Skeletal muscle satellite cell (primary cell): Measurements from ENCODE around the gene OR11G2.
"Not testable (repeated sequence)": the region's sequence is repeated elsewhere in the genome, so short reads cannot be mapped to it uniquely, and the experiment has no call there.

ENCODE experiments used
- H3K27me3 ChIP-seq: 2 replicates; pipeline ENCODE4 v1.7.0; 2013; ENCODE audit warnings: low read length; ENCODE audit not compliant: control insufficient read depth, insufficient read depth
- H3K36me3 ChIP-seq: 2 replicates; pipeline ENCODE4 v1.7.0; 2013; ENCODE audit warnings: mild to moderate bottlenecking, control low read depth, low read length; ENCODE audit not compliant: insufficient read depth
- H3K4me1 ChIP-seq: 2 replicates; pipeline ENCODE4 v1.7.0; 2013; ENCODE audit warnings: low read length; ENCODE audit not compliant: control insufficient read depth, insufficient read depth
- H3K4me2 ChIP-seq: 2 replicates; pipeline ENCODE4 v1.7.0; 2013; ENCODE audit warnings: mild to moderate bottlenecking, low read length
- H3K4me3 ChIP-seq: 2 replicates; pipeline ENCODE4 v1.7.0; 2013; ENCODE audit warnings: low read length
- H3K9ac ChIP-seq: 2 replicates; pipeline ENCODE4 v1.7.0; 2013; ENCODE audit warnings: mild to moderate bottlenecking, low read depth, low read length, moderate library complexity
- H3K9me3 ChIP-seq: replicated peaks from 2 replicates; pipeline ENCODE4 v1.7.0; 2013; ENCODE audit warnings: mild to moderate bottlenecking, control low read depth, low read length

The OR11G2 gene

DNA sequence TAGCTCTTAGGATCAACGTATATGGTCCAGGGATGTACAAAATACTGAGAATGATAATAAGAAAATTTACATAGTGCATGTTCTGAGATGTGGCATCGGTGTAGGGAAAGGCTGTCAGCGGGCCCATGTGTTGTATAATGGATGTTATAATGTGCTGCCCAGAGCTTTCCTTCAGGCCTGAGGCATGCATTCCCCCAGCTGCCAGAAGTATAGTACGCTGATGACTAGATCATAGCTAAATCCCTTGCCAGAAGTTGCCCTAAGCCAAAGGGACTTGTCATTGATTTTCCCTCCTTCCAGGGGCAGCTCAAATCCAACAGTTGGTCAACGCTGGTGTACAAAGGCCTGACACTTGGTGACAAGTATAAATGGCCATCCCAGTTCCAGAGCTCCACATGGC is 6.5 kb upstream of the OR11G2 start:
- peaks cover 2% of the 10 kb centered on the region for H3K9me3 ChIP-seq
- H3K36me3 ChIP-seq: no peaks in the 10 kb centered on the region
- no peaks in the 10 kb centered on the region for H3K4me1 ChIP-seq
- H3K4me3 ChIP-seq: no peak overlapping the region
- H3K4me2 ChIP-seq: no peak overlapping the region
- H3K9ac ChIP-seq: no peak overlapping the region
- no peaks in the 10 kb centered on the region for H3K27me3 ChIP-seq

DNA sequence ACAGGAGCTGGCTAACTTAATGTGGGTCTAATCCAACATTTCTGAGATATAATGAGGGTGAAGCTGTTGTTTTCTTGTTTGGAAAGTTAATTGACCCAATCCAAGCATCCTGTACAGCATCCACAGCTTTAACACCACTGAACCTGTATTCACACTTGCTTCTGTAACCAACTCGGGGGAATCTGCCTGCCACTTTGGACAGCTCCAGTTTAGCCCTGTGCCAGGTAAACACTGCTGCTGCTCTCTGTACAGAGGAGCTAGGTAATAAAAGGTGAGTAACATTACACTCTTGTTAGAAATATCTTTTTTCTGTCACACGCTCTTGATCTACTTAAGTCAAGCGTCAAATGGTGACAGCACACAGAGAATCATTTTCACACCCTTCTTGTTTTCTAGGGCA is 700 bp downstream of the OR11G2 start:
- Histone ChIP-seq H3K36me3 (no peaks in the 10 kb centered on the region), H3K4me1 (no peaks in the 10 kb centered on the region), H3K4me3 (no peak overlapping the region), H3K9me3 (no peaks in the 10 kb centered on the region), H3K9ac (no peak overlapping the region), H3K27me3 (no peaks in the 10 kb centered on the region), H3K4me2 (no peak overlapping the region)

DNA sequence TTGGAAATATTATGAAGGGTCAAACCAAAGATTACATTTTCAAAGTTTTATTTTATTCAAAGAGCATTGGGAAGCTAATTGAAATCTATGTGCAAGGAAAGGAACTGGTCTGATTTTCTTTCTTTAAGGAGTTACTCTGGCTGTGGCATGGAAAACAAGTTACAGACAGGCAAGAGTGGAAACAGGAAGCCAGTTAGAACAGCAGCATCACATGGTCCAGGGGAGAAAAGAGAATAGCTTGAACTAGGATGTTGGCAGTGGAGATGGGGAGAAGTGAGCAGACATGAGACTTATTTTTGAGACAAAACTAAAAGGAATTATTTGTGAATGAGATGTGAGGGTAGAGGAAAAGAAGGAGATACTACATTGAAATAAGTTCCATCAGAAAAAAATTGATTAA is 3.4 kb downstream of the OR11G2 start:
- no peak overlapping the region for H3K4me3 ChIP-seq
- no peaks in the 10 kb centered on the region for H3K9me3 ChIP-seq
- H3K4me2 ChIP-seq: no peak overlapping the region
- no peak overlapping the region for H3K9ac ChIP-seq
- H3K27me3 ChIP-seq: no peaks in the 10 kb centered on the region
- no peaks in the 10 kb centered on the region for H3K36me3 ChIP-seq
- H3K4me1 ChIP-seq: no peaks in the 10 kb centered on the region

- not testable (repeated sequence) for H3K4me3 ChIP-seq
Observed at GRCh38 chr14:20195170-20195569, 4.5 kb downstream of the OR11G2 start.

DNA sequence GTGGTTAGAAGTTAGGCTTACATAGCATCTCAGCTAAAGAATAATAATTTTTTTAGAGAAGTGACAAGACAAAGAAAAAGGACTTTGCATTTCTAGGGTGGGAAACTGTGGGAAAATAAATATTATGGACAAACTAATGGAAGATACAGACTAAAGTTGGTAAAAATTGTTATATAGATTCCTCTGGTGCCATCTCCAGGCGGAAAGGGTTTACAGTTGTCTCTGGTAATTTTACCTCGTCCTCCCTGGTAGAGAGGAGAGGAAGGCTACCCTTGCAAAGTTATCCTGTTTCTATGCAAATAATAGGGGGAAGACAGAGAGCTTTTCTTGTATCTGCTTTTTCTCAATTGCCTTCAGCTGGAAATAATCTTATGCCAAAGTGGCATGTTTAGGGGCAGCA is 5.2 kb downstream of the OR11G2 start:
- no peaks in the 10 kb centered on the region for H3K36me3 ChIP-seq
- no peaks in the 10 kb centered on the region for H3K27me3 ChIP-seq
- H3K4me3 ChIP-seq: no peak overlapping the region
- no peak overlapping the region for H3K9ac ChIP-seq
- no peaks in the 10 kb centered on the region for H3K9me3 ChIP-seq
- H3K4me1 ChIP-seq: no peaks in the 10 kb centered on the region
- no peak overlapping the region for H3K4me2 ChIP-seq

More at GRCh38 chr14:20195170-20195569, 4.5 kb downstream of the OR11G2 start:
- H3K36me3 ChIP-seq, H3K4me1 ChIP-seq, H3K9ac ChIP-seq, H3K27me3 ChIP-seq, H3K4me2 ChIP-seq, H3K9me3 ChIP-seq: not testable (repeated sequence)

GRCh38 chr14:20197459-20197858 is 6.8 kb downstream of the OR11G2 start:
- H3K9ac ChIP-seq: no peak overlapping the region
- H3K36me3 ChIP-seq: no peaks in the 10 kb centered on the region
- H3K9me3 ChIP-seq: no peaks in the 10 kb centered on the region
- no peaks in the 10 kb centered on the region for H3K4me1 ChIP-seq
- no peaks in the 10 kb centered on the region for H3K27me3 ChIP-seq
- no peak overlapping the region for H3K4me3 ChIP-seq
- no peak overlapping the region for H3K4me2 ChIP-seq

DNA sequence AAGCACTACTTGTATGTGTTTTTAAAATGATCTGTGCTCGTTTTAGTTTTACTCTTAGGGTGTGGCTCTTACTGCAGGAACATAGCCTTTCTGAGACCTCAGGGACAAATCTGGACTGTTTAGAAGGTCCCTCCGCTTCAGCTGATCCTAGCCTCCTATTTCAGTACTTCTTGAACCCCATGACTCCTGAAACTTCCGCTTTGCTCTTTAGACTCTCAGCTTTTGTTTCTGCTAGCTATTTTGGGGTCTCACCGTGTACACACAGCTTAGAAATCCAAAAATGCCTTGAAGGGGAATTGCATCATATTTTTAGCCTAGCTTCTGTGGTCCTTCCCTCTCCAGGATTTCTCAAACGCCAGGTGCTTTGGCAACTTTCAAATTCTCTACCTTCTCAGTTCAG is 8.3 kb downstream of the OR11G2 start:
- Histone ChIP-seq H3K9me3 (no peaks in the 10 kb centered on the region), H3K4me1 (no peaks in the 10 kb centered on the region), H3K27me3 (no peaks in the 10 kb centered on the region), H3K36me3 (no peaks in the 10 kb centered on the region), H3K4me3 (no peak overlapping the region), H3K4me2 (no peak overlapping the region), H3K9ac (no peak overlapping the region)

DNA sequence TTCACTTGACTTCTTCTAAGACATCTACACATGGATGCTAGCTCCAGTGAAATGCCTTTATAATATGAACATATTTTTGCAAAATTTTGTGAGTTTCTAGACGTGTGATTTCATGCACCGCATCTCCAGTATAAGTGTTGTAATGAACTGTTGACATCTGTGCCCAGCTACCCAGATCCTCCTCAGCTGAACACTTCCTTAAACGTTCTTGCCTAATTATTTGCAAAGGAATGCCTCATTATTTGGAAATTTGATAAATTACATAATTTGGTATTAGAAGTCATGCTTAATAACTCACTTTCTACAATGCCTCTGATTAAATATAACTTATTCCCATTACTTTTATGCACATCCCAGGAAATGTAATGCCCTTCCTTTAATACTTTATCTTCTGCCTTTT is 14.0 kb downstream of the OR11G2 start:
- H3K4me1 ChIP-seq: no peaks in the 10 kb centered on the region
- H3K9ac ChIP-seq: no peak overlapping the region
- no peak overlapping the region for H3K4me2 ChIP-seq
- H3K36me3 ChIP-seq: no peaks in the 10 kb centered on the region
- no peak overlapping the region for H3K4me3 ChIP-seq
- no peaks in the 10 kb centered on the region for H3K27me3 ChIP-seq
- H3K9me3 ChIP-seq: no peaks in the 10 kb centered on the region

DNA sequence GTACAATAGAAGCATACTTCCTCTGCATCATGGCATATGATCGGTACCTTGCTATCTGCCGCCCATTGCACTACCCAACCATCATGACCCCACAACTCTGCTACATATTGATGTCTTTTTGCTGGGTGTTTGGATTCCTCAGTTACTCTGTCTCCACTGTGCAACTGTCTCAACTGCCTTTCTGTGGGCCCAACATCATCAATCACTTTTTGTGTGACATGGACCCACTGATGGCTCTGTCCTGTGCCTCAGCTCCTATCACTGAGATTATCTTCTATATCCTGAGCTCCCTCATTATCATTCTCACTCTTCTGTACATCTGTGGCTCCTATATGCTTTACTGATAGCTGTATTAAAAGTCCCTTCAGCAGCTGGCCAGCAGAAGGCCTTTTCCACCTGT is 18.9 kb downstream of the OR11G2 start:
- Histone ChIP-seq H3K9ac (no peak overlapping the region), H3K4me2 (no peak overlapping the region), H3K4me3 (no peak overlapping the region), H3K9me3 (peaks cover 3% of the 10 kb centered on the region), H3K27me3 (no peaks in the 10 kb centered on the region), H3K4me1 (no peaks in the 10 kb centered on the region), H3K36me3 (no peaks in the 10 kb centered on the region)

DNA sequence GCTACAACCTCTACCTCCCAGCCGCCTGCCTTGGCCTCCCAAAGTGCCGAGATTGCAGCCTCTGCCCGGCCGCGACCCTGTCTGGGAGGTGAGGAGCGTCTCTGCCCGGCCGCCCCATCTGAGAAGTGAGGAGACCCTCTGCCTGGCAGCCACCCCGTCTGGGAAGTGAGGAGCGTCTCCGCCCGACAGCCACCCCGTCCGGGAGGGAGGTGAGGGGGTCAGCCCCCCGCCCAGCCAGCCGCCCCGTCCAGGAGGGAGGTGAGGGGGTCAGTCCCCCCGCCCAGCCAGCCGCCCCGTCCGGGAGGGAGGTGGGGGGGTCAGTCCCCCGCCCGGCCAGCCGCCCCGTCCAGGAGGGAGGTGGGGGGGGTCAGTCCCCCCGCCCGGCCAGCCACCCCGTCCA is 21.7 kb downstream of the OR11G2 start:
- not testable (repeated sequence) for H3K27me3 ChIP-seq, H3K9me3 ChIP-seq, H3K4me3 ChIP-seq, H3K4me1 ChIP-seq, H3K36me3 ChIP-seq, H3K4me2 ChIP-seq, H3K9ac ChIP-seq

- Histone ChIP-seq H3K4me3 (no peak overlapping the region), H3K27me3 (no peaks in the 10 kb centered on the region), H3K9me3 (peaks cover 3% of the 10 kb centered on the region), H3K9ac (no peak overlapping the region), H3K36me3 (no peaks in the 10 kb centered on the region), H3K4me1 (no peaks in the 10 kb centered on the region), H3K4me2 (no peak overlapping the region)
Observed at GRCh38 chr14:20215196-20215595, 24.5 kb downstream of the OR11G2 start.

DNA sequence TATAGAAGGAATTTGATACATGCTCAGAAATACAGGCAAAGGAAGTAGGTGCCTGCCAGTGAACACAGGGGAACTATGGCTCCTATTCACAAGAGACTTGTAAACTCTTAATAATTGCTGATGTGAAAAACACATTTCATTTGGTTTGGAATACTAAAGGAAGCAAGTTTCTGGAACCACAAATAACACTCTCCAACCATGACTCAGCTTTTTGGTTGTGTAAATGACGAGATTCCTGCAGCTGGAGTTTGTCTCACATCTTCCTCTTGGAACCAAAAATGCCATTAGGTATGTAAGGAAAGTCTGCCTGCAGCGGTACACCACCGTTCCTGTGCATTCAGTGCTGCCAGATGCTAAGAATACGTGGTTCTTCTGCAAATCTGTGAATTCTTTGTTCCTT is 28.3 kb downstream of the OR11G2 start:
- H3K27me3 ChIP-seq: no peaks in the 10 kb centered on the region
- no peaks in the 10 kb centered on the region for H3K4me1 ChIP-seq
- no peaks in the 10 kb centered on the region for H3K36me3 ChIP-seq
- no peak overlapping the region for H3K9ac ChIP-seq
- no peak overlapping the region for H3K4me2 ChIP-seq
- no peak overlapping the region for H3K4me3 ChIP-seq
- no peaks in the 10 kb centered on the region for H3K9me3 ChIP-seq

DNA sequence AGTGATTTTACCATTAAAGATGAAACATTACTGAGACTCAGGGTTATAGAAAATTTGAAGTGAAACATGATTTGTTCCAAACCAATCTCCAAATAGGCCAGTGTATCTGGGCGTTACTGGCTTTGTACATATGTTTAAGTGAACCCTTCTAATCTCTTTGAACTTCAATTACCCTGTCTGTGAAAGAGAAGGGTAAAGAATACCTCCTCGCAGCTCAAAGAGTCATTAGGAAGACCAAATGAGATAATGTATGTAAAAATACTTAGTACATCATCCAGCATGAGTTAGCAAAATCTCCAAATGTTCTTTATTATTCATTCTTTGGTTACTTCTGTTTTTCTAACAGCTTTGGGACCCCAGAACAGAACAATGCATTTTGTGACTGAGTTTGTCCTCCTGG is 32.7 kb downstream of the OR11G2 start, which contains the start of gene OR11H6:
TSS of gene OR11H6 (plus strand) at position 301 of the 400 bp plus-strand sequence. CDS start at position 301, 0 bp downstream.
- Histone ChIP-seq H3K4me3 (no peak within 1 kb of the TSS), H3K4me2 (no peak within 1 kb of the TSS)

More for the DNA sequence above, 32.7 kb downstream of the OR11G2 start, which contains the start of gene OR11H6:
- Histone ChIP-seq H3K9me3 (no peaks in the 10 kb centered on the region), H3K27me3 (no peaks in the 10 kb centered on the region), H3K4me1 (no peaks in the 10 kb centered on the region), H3K36me3 (no peaks in the 10 kb centered on the region), H3K9ac (no peak within 1 kb of the TSS)
